ENCODE data around the gene AGPS. TPM values are rescaled to one million over a fixed set of nuclear protein-coding genes. Genes with fewer than 3 reads are reported as not detected.
A peak's percentile ranks its signal among the peaks of the same experiment; 100 is the strongest.
"Not testable (repeated sequence)": the region's sequence is repeated elsewhere in the genome, so short reads cannot be mapped to it uniquely, and the experiment has no call there.

Gene AGPS
- total and polyA plus RNA-seq, 9 donors = 18.7 to 32.0 (median 26.9) TPM

- no peaks in the 10 kb centered on the region for H3K27me3 ChIP-seq (ENCODE audit: control insufficient read depth, insufficient read depth, low read length)
- H3K36me3 ChIP-seq (ENCODE audit: control insufficient read depth, insufficient read depth, low read length) = peaks cover 4% of the 10 kb centered on the region
- WGBS (ENCODE audit: insufficient coverage) = 22% methylated on average over 2 of the region's 4 CpGs
- H3K9me3 ChIP-seq (replicated peaks; ENCODE audit: control insufficient read depth, low read depth, low read length) = peaks cover 46% of the 10 kb centered on the region
- H3K4me3 ChIP-seq (ENCODE audit: low read length) = no peak overlapping the region
- H3K27ac ChIP-seq (ENCODE audit: low read length) = peak overlapping the region; percentile 3
- peaks cover 8% of the 10 kb centered on the region for H3K4me1 ChIP-seq (ENCODE audit: control insufficient read depth, insufficient read depth, low read length)
- peak; percentile 36 for DNase-seq
Measured at GRCh38 chr2:177430411-177430810, 37.8 kb downstream of the AGPS start.

GRCh38 chr2:177431111-177431725, 38.6 kb downstream of the AGPS start:
- not testable (repeated sequence) for H3K4me3 ChIP-seq (ENCODE audit: low read length); H3K36me3 ChIP-seq (ENCODE audit: control insufficient read depth, insufficient read depth, low read length); H3K27me3 ChIP-seq (ENCODE audit: control insufficient read depth, insufficient read depth, low read length); H3K4me1 ChIP-seq (ENCODE audit: control insufficient read depth, insufficient read depth, low read length); H3K27ac ChIP-seq (ENCODE audit: low read length); DNase-seq
- WGBS (ENCODE audit: insufficient coverage) = 90% methylated on average over 4 of the region's 12 CpGs
- H3K9me3 ChIP-seq (replicated peaks; ENCODE audit: control insufficient read depth, low read depth, low read length) = peaks cover 46% of the 10 kb centered on the region

GRCh38 chr2:177432703-177433102, 40.1 kb downstream of the AGPS start:
- no peak for DNase-seq
- H3K9me3 ChIP-seq (replicated peaks; ENCODE audit: control insufficient read depth, low read depth, low read length) = peaks cover 39% of the 10 kb centered on the region
- H3K4me3 ChIP-seq (ENCODE audit: low read length) = no peak overlapping the region
- H3K36me3 ChIP-seq (ENCODE audit: control insufficient read depth, insufficient read depth, low read length) = peaks cover 4% of the 10 kb centered on the region
- WGBS (ENCODE audit: insufficient coverage) = no CpG with 5 or more reads among the region's 1 CpG
- peaks cover 8% of the 10 kb centered on the region for H3K4me1 ChIP-seq (ENCODE audit: control insufficient read depth, insufficient read depth, low read length)
- no peak overlapping the region for H3K27ac ChIP-seq (ENCODE audit: low read length)
- H3K27me3 ChIP-seq (ENCODE audit: control insufficient read depth, insufficient read depth, low read length) = no peaks in the 10 kb centered on the region

GRCh38 chr2:177433402-177433801, 40.8 kb downstream of the AGPS start:
- no CpG with 5 or more reads among the region's 1 CpG for WGBS (ENCODE audit: insufficient coverage)
- H3K36me3 ChIP-seq (ENCODE audit: control insufficient read depth, insufficient read depth, low read length) = peaks cover 4% of the 10 kb centered on the region
- H3K27ac ChIP-seq (ENCODE audit: low read length) = no peak overlapping the region
- peak; percentile 7 for DNase-seq
- no peak overlapping the region for H3K4me3 ChIP-seq (ENCODE audit: low read length)
- H3K27me3 ChIP-seq (ENCODE audit: control insufficient read depth, insufficient read depth, low read length) = no peaks in the 10 kb centered on the region
- peaks cover 8% of the 10 kb centered on the region for H3K4me1 ChIP-seq (ENCODE audit: control insufficient read depth, insufficient read depth, low read length)
- peaks cover 36% of the 10 kb centered on the region for H3K9me3 ChIP-seq (replicated peaks; ENCODE audit: control insufficient read depth, low read depth, low read length)

GRCh38 chr2:177434475-177434874, 41.9 kb downstream of the AGPS start:
- H3K27me3 ChIP-seq (ENCODE audit: control insufficient read depth, insufficient read depth, low read length) = no peaks in the 10 kb centered on the region
- H3K4me1 ChIP-seq (ENCODE audit: control insufficient read depth, insufficient read depth, low read length) = peaks cover 8% of the 10 kb centered on the region
- H3K4me3 ChIP-seq (ENCODE audit: low read length) = no peak overlapping the region
- peaks cover 3% of the 10 kb centered on the region for H3K36me3 ChIP-seq (ENCODE audit: control insufficient read depth, insufficient read depth, low read length)
- DNase-seq = no peak
- peaks cover 34% of the 10 kb centered on the region for H3K9me3 ChIP-seq (replicated peaks; ENCODE audit: control insufficient read depth, low read depth, low read length)
- no peak overlapping the region for H3K27ac ChIP-seq (ENCODE audit: low read length)
- no CpG with 5 or more reads among the region's 1 CpG for WGBS (ENCODE audit: insufficient coverage)

- Histone ChIP-seq H3K36me3 (ENCODE audit: control insufficient read depth, insufficient read depth, low read length) (peaks cover 17% of the 10 kb centered on the region), H3K4me1 (ENCODE audit: control insufficient read depth, insufficient read depth, low read length) (no peaks in the 10 kb centered on the region), H3K27ac (ENCODE audit: low read length) (no peak overlapping the region), H3K9me3 (replicated peaks; ENCODE audit: control insufficient read depth, low read depth, low read length) (peaks cover 9% of the 10 kb centered on the region), H3K4me3 (ENCODE audit: low read length) (no peak overlapping the region), H3K27me3 (ENCODE audit: control insufficient read depth, insufficient read depth, low read length) (no peaks in the 10 kb centered on the region)
- DNase-seq = no peak
- WGBS (ENCODE audit: insufficient coverage) = no CpG with 5 or more reads among the region's 1 CpG
Measured at GRCh38 chr2:177445200-177445599, 52.6 kb downstream of the AGPS start.

- peaks cover 11% of the 10 kb centered on the region for H3K36me3 ChIP-seq (ENCODE audit: control insufficient read depth, insufficient read depth, low read length)
- H3K27me3 ChIP-seq (ENCODE audit: control insufficient read depth, insufficient read depth, low read length) = no peaks in the 10 kb centered on the region
- H3K9me3 ChIP-seq (replicated peaks; ENCODE audit: control insufficient read depth, low read depth, low read length) = peaks cover 9% of the 10 kb centered on the region
- WGBS (ENCODE audit: insufficient coverage) = no CpG with 5 or more reads among the region's 2 CpGs
- H3K4me3 ChIP-seq (ENCODE audit: low read length) = no peak overlapping the region
- no peak for DNase-seq
- no peaks in the 10 kb centered on the region for H3K4me1 ChIP-seq (ENCODE audit: control insufficient read depth, insufficient read depth, low read length)
- no peak overlapping the region for H3K27ac ChIP-seq (ENCODE audit: low read length)
Measured at GRCh38 chr2:177448031-177448430, 55.5 kb downstream of the AGPS start.

GRCh38 chr2:177449159-177449558, 56.6 kb downstream of the AGPS start:
- DNase-seq = no peak
- H3K36me3 ChIP-seq (ENCODE audit: control insufficient read depth, insufficient read depth, low read length) = peaks cover 14% of the 10 kb centered on the region
- H3K27me3 ChIP-seq (ENCODE audit: control insufficient read depth, insufficient read depth, low read length) = no peaks in the 10 kb centered on the region
- peaks cover 9% of the 10 kb centered on the region for H3K9me3 ChIP-seq (replicated peaks; ENCODE audit: control insufficient read depth, low read depth, low read length)
- no peak overlapping the region for H3K4me3 ChIP-seq (ENCODE audit: low read length)
- no peaks in the 10 kb centered on the region for H3K4me1 ChIP-seq (ENCODE audit: control insufficient read depth, insufficient read depth, low read length)
- no CpG with 5 or more reads among the region's 2 CpGs for WGBS (ENCODE audit: insufficient coverage)
- H3K27ac ChIP-seq (ENCODE audit: low read length) = no peak overlapping the region

GRCh38 chr2:177455187-177455586, 62.6 kb downstream of the AGPS start:
- no peak for DNase-seq
- H3K27ac ChIP-seq (ENCODE audit: low read length) = no peak overlapping the region
- H3K9me3 ChIP-seq (replicated peaks; ENCODE audit: control insufficient read depth, low read depth, low read length) = peaks cover 2% of the 10 kb centered on the region
- no peaks in the 10 kb centered on the region for H3K4me1 ChIP-seq (ENCODE audit: control insufficient read depth, insufficient read depth, low read length)
- peaks cover 2% of the 10 kb centered on the region for H3K36me3 ChIP-seq (ENCODE audit: control insufficient read depth, insufficient read depth, low read length)
- H3K4me3 ChIP-seq (ENCODE audit: low read length) = no peak overlapping the region
- WGBS (ENCODE audit: insufficient coverage) = 100% methylated on average over 1 of the region's 3 CpGs
- H3K27me3 ChIP-seq (ENCODE audit: control insufficient read depth, insufficient read depth, low read length) = no peaks in the 10 kb centered on the region

GRCh38 chr2:177459756-177460155, 67.2 kb downstream of the AGPS start:
- H3K9me3 ChIP-seq (replicated peaks; ENCODE audit: control insufficient read depth, low read depth, low read length); H3K27ac ChIP-seq (ENCODE audit: low read length); H3K27me3 ChIP-seq (ENCODE audit: control insufficient read depth, insufficient read depth, low read length); H3K4me1 ChIP-seq (ENCODE audit: control insufficient read depth, insufficient read depth, low read length); H3K36me3 ChIP-seq (ENCODE audit: control insufficient read depth, insufficient read depth, low read length); H3K4me3 ChIP-seq (ENCODE audit: low read length); DNase-seq: not testable (repeated sequence)
- no CpG with 5 or more reads among the region's 1 CpG for WGBS (ENCODE audit: insufficient coverage)
